Gastrocnemius medialis (tissue), 4 donors: ENCODE data around the gene SCLT1. TPM values are rescaled to one million over a fixed set of nuclear protein-coding genes. Genes with fewer than 3 reads are reported as not detected.

Source experiments
- ATAC-seq, 2 donors: fragments of 150-250 bp; one replicate each; pipeline ENCODE4 v1.9.1; 2016
- DNase-seq, 2 donors: peaks; one replicate each; pipeline ENCODE4 v3.0.0-alpha.2; 2019
- H3K27ac ChIP-seq, 4 donors: fragments of 200-600 bp; sonication (generic); 1 replicate in 1 of 4; 2 replicates in 3 of 4; pipeline ENCODE4 v1.5.1; 2016 to 2018; ENCODE audit warnings: mild to moderate bottlenecking in 2 of 4, moderate library complexity in 1 of 4
- H3K27me3 ChIP-seq, 3 donors: fragments of 200-600 bp; sonication (generic) in 2 of 3; 1 replicate in 1 of 3; 2 replicates in 2 of 3; pipeline versions ENCODE4 v1.5.1 to v1.6.0; 2016 to 2019; ENCODE audit warnings: mild to moderate bottlenecking in 1 of 3, moderate library complexity in 1 of 3
- H3K36me3 ChIP-seq, 2 donors: fragments of 200-600 bp; sonication (generic) in 1 of 2; one replicate each; pipeline ENCODE4 v1.5.1; 2017 to 2018
- H3K4me1 ChIP-seq, 2 donors: fragments of 200-600 bp; sonication (generic) in 1 of 2; one replicate each; pipeline ENCODE4 v1.5.1; 2016 to 2017; ENCODE audit warnings: mild to moderate bottlenecking in 2 of 2
- H3K4me3 ChIP-seq, 4 donors: fragments of 200-600 bp; sonication (generic) in 3 of 4; 1 replicate in 1 of 4; 2 replicates in 3 of 4; pipeline ENCODE4 v1.5.1; 2016 to 2019; ENCODE audit warnings: mild to moderate bottlenecking in 2 of 4
- H3K9me3 ChIP-seq, 3 donors: fragments of 200-600 bp; sonication (generic) in 2 of 3; 1 replicate in 1 of 3; 2 replicates in 2 of 3; pipeline ENCODE4 v1.5.1; 2016 to 2019
- CTCF ChIP-seq, 5 experiments: fragments of 450-650 bp in 3 of 5; fragments of 200-600 bp in 2 of 5; sonication (generic) in 2 of 5; IDR thresholded peaks in 4 of 5; conservative IDR thresholded peaks in 1 of 5; 1 replicate in 4 of 5; 2 replicates in 1 of 5; pipeline ENCODE4 v1.5.1; 2016 to 2019; ENCODE audit warnings: antibody characterized with exemption in 5 of 5, mild to moderate bottlenecking in 3 of 5, moderate library complexity in 3 of 5
- POLR2A ChIP-seq, 2 donors: fragments of 450-650 bp; IDR thresholded peaks; one replicate each; pipeline ENCODE4 v1.6.1; 2017; ENCODE audit warnings: antibody characterized with exemption in 2 of 2, mild to moderate bottlenecking in 2 of 2, moderate library complexity in 2 of 2
- in situ Hi-C, 4 donors: fragments of 200-750 bp; cut with MboI; loops; one replicate each; pipeline versions ENCODE4 v1.15.0 to v1.8.0; 2017; ENCODE audit warnings: low sequenced_read_pairs in 4 of 4
- intact Hi-C: fragments of 100-400 bp; cut with DNase I; formaldehyde crosslinking; loops from one replicate; pipeline ENCODE4 v1.15.1; 2023; ENCODE audit warnings: low total_unique reads
- total RNA-seq, 4 donors: library from RNA; depleted of rRNA; stranded (reverse); fragments of >200 nt; gene quantifications; one replicate each; pipeline versions ENCODE4 v1.1.0 to v1.2.3, GENCODE V29; 2016

Gene SCLT1
- total RNA-seq, 4 donors from 2014 or later: 1.0 to 4.1 (median 1.8) TPM

DNA sequence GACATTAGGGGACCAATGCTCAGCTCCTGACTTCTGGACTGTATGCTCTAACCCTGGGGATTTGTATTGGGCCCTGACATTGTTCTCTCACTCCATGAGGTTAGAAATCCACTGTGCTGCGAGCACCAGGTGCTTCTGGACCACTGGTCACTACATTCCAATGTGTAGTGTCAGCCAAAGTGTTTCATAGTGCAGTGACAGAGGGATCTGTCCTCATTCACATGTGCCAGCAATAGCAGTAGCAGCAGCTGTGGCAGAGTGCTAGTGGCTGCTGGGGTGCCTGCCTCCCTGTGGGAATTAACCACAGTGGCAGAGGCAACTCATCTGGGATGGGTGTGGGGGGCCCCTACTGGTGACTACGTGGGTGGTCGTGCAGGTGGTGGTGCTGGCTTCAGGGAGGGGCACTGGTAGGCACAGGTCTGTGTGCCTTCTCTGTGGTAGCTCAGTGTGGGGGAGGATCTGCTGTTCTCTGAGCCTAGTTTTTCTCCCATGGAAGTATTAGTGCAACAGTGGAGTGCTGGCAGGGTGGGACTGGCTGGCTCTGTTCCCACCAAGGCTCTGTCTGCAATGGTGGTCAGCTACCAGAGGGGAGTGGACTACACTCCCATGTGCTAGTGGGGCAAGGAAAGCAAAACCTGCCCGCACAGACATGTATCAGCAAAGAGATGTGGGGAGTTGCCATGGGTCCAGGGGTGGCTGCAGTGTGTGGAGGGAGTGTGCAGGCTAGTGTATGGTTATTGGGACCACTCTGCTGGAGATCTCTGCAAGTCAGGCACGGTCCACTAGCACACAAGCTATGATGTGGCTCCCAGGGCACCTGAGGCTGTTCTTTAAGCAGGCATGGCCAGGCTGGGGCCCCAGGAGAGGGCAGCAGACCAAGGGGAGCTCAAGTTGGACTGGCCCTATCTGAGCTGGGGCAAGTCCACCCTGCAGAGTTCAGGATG lies 78.5 kb downstream of the SCLT1 start:
- no peaks in the 10 kb centered on the region for H3K27me3 ChIP-seq
- H3K36me3 ChIP-seq: no peaks in the 10 kb centered on the region
- H3K4me3 ChIP-seq: no peak overlapping the region
- TF ChIP-seq CTCF (IDR thresholded peaks at IDR 0.05 in 4 of 5, conservative IDR thresholded peaks at IDR 0.05 in 1 of 5): no peak
- no peaks in the 10 kb centered on the region for H3K4me1 ChIP-seq
- intact Hi-C loops: no loop called here
- H3K27ac ChIP-seq: no peak overlapping the region
- ATAC-seq: no peak
- in situ Hi-C loops: no loop called here
- no peaks in the 10 kb centered on the region for H3K9me3 ChIP-seq
- DNase-seq: no peak

GRCh38 chr4:129008096-129008495 lies 85.2 kb downstream of the SCLT1 start:
- Histone ChIP-seq H3K27ac (no peak overlapping the region), H3K9me3 (no peaks in the 10 kb centered on the region), H3K36me3 (no peaks in the 10 kb centered on the region), H3K27me3 (no peaks in the 10 kb centered on the region), H3K4me1 (no peaks in the 10 kb centered on the region), H3K4me3 (no peak overlapping the region)
- in situ Hi-C loops: no loop called here
- ATAC-seq: no peak
- TF ChIP-seq CTCF (IDR thresholded peaks at IDR 0.05 in 4 of 5, conservative IDR thresholded peaks at IDR 0.05 in 1 of 5) (no peak), POLR2A (IDR thresholded peaks at IDR 0.05) (no peak)
- DNase-seq: no peak
- intact Hi-C loops: no loop called here

DNA sequence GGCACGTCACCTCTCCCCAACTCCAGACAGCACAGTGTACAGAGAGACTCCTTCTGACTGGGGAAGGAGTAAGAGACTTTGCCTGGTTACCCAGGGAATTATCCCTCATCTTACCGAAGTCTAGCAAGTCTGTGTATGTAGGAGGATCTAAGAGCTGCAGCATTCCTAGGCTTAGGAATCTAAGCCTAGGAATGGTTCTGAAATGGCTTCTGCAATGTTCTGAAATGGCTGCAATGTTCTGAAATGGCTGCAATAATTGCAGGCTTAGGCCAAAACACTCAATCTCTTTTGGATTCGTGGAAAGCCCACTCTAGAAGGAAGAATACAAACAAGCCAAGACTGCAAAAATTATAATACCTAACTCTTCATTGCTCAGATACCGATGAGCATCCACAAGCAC lies 106.4 kb downstream of the SCLT1 start:
- TF ChIP-seq CTCF (IDR thresholded peaks at IDR 0.05 in 4 of 5, conservative IDR thresholded peaks at IDR 0.05 in 1 of 5) (no peak), POLR2A (IDR thresholded peaks at IDR 0.05) (no peak)
- in situ Hi-C loops: no loop called here
- no peak overlapping the region for H3K27ac ChIP-seq

GRCh38 chr4:128986019-128986418 lies 107.3 kb downstream of the SCLT1 start:
- no peak for DNase-seq
- TF ChIP-seq CTCF (IDR thresholded peaks at IDR 0.05 in 4 of 5, conservative IDR thresholded peaks at IDR 0.05 in 1 of 5) (no peak), POLR2A (IDR thresholded peaks at IDR 0.05) (no peak)
- Histone ChIP-seq H3K27ac (no peak overlapping the region), H3K27me3 (no peaks in the 10 kb centered on the region), H3K9me3 (no peaks in the 10 kb centered on the region), H3K4me1 (no peaks in the 10 kb centered on the region), H3K4me3 (no peak overlapping the region), H3K36me3 (peaks cover 0 to 7% of the 10 kb centered on the region in 2 donors)
- in situ Hi-C loops: no loop called here
- ATAC-seq: no peak
- intact Hi-C loops: no loop called here

More for the DNA sequence above, 106.4 kb downstream of the SCLT1 start:
- Histone ChIP-seq H3K9me3 (no peaks in the 10 kb centered on the region), H3K4me1 (no peaks in the 10 kb centered on the region), H3K36me3 (peaks cover 0 to 7% of the 10 kb centered on the region in 2 donors), H3K27me3 (no peaks in the 10 kb centered on the region), H3K4me3 (no peak overlapping the region)
- ATAC-seq (no peak), DNase-seq (no peak)
- intact Hi-C loops: no loop called here
